ENCODE results near the gene SPDYE3. TPM values are rescaled to one million over a fixed set of nuclear protein-coding genes. Genes with fewer than 3 reads are reported as not detected.

Gene SPDYE3
- not detected in 5 replicates for total RNA-seq (2022; extraction: Qiagen RNA extraction)

GRCh38 chr7:100307402-100307801 is at the start of gene SPDYE3:
SPDYE3 (plus strand) TSS chr7:100307702; CDS start chr7:100307886, 184 bp downstream.

GRCh38 chr7:100358027-100358856 is 50.7 kb downstream of the SPDYE3 start, which contains the start of gene PILRB:
PILRB (plus strand) TSS chr7:100358117; CDS start chr7:100358303, 186 bp downstream.

Other genes with a start within 250 kb of the SPDYE3 start
- gene ZNF3, start 226.0 kb upstream of the SPDYE3 start, total RNA-seq (2022; extraction: Qiagen RNA extraction) = 18.4 to 21.8 TPM (median 20.4 TPM) in 5 replicates
- 155 to 191 TPM (median 173 TPM) in 5 replicates for gene COPS6, start 218.7 kb upstream of the SPDYE3 start, total RNA-seq (2022; extraction: Qiagen RNA extraction)
- 214 to 235 TPM (median 230 TPM) in 5 replicates for gene MCM7, start 206.3 kb upstream of the SPDYE3 start, total RNA-seq (2022; extraction: Qiagen RNA extraction)
- gene AP4M1, start 206.1 kb upstream of the SPDYE3 start, total RNA-seq (2022; extraction: Qiagen RNA extraction) = 12.2 to 13.3 TPM (median 12.9 TPM) in 5 replicates
- gene TAF6, start 188.3 kb upstream of the SPDYE3 start, total RNA-seq (2022; extraction: Qiagen RNA extraction) = 54.7 to 70.6 TPM (median 67.5 TPM) in 5 replicates
- 8.1 to 10.4 TPM (median 9.5 TPM) in 5 replicates for gene CNPY4, start 188.1 kb upstream of the SPDYE3 start, total RNA-seq (2022; extraction: Qiagen RNA extraction)
- gene MBLAC1, start 180.7 kb upstream of the SPDYE3 start, total RNA-seq (2022; extraction: Qiagen RNA extraction) = 1.8 to 2.7 TPM (median 2.5 TPM) in 5 replicates
- 122 to 148 TPM (median 137 TPM) in 5 replicates for gene LAMTOR4, start 158.8 kb upstream of the SPDYE3 start, total RNA-seq (2022; extraction: Qiagen RNA extraction)
- 7.3 to 14.2 TPM (median 12.1 TPM) in 5 replicates for gene TRAPPC14, start 149.0 kb upstream of the SPDYE3 start, total RNA-seq (2022; extraction: Qiagen RNA extraction)
- 0.04 to 0.09 TPM (median 0.05 TPM) in 4 of 5 replicates, not detected in the other for gene GAL3ST4, start 139.1 kb upstream of the SPDYE3 start, total RNA-seq (2022; extraction: Qiagen RNA extraction)
- 0.39 to 0.75 TPM (median 0.69 TPM) in 5 replicates for gene GPC2, start 130.3 kb upstream of the SPDYE3 start, total RNA-seq (2022; extraction: Qiagen RNA extraction)
- gene STAG3, start 129.8 kb upstream of the SPDYE3 start, total RNA-seq (2022; extraction: Qiagen RNA extraction) = 0.16 to 0.35 TPM (median 0.24 TPM) in 4 of 5 replicates, not detected in the other
- not detected in 5 replicates for gene PVRIG, start 87.8 kb upstream of the SPDYE3 start, total RNA-seq (2022; extraction: Qiagen RNA extraction)
- 12.1 to 32.0 TPM (median 25.1 TPM) in 5 replicates for gene PILRB, start 50.4 kb downstream of the SPDYE3 start, total RNA-seq (2022; extraction: Qiagen RNA extraction)
- 3.0 to 5.8 TPM (median 5.0 TPM) in 5 replicates for gene PILRA, start 65.8 kb downstream of the SPDYE3 start, total RNA-seq (2022; extraction: Qiagen RNA extraction)
- 0.86 to 1.7 TPM (median 1.5 TPM) in 5 replicates for gene ZCWPW1, start 121.0 kb downstream of the SPDYE3 start, total RNA-seq (2022; extraction: Qiagen RNA extraction)
- gene MEPCE, start 122.1 kb downstream of the SPDYE3 start, total RNA-seq (2022; extraction: Qiagen RNA extraction) = 37.5 to 52.8 TPM (median 47.6 TPM) in 5 replicates
- gene PPP1R35, start 128.8 kb downstream of the SPDYE3 start, total RNA-seq (2022; extraction: Qiagen RNA extraction) = 32.6 to 42.1 TPM (median 38.3 TPM) in 5 replicates
- gene SPACDR, start 156.6 kb downstream of the SPDYE3 start, total RNA-seq (2022; extraction: Qiagen RNA extraction) = 0.47 to 1.1 TPM (median 0.89 TPM) in 5 replicates
- 49.8 to 72.0 TPM (median 61.8 TPM) in 5 replicates for gene TSC22D4, start 171.5 kb downstream of the SPDYE3 start, total RNA-seq (2022; extraction: Qiagen RNA extraction)
- gene NYAP1, start 176.2 kb downstream of the SPDYE3 start, total RNA-seq (2022; extraction: Qiagen RNA extraction) = 3.9 to 7.8 TPM (median 6.4 TPM) in 5 replicates
- gene AGFG2, start 231.5 kb downstream of the SPDYE3 start, total RNA-seq (2022; extraction: Qiagen RNA extraction) = 29.4 to 57.4 TPM (median 50.2 TPM) in 5 replicates

Data from A549 treated with dexamethasone at 1 μM for 4 hours (cell line).